ENCODE results near the gene COX8C.
"Not testable (repeated sequence)": the region's sequence is repeated elsewhere in the genome, so short reads cannot be mapped to it uniquely, and the experiment has no call there.

Gene COX8C

GRCh38 chr14:93379831-93380230, 32.8 kb downstream of the COX8C start:
- TF ChIP-seq CTCF (IDR thresholded peaks at IDR 0.05; ENCODE audit: low read depth, low read length): no peak
- no peak for DNase-seq (ENCODE audit: extremely low read depth, low read depth)

GRCh38 chr14:93381644-93382043, 34.7 kb downstream of the COX8C start:
- no peak; the same call in 1 of the 2 replicates for TF ChIP-seq CTCF (IDR thresholded peaks at IDR 0.05; ENCODE audit: low read depth, low read length)
- no peak for DNase-seq (ENCODE audit: extremely low read depth, low read depth)

- DNase-seq (ENCODE audit: extremely low read depth, low read depth): not testable (repeated sequence)
These were observed 37.3 kb downstream of the COX8C start for GRCh38 chr14:93384256-93384655.

GRCh38 chr14:93395231-93395630, 48.2 kb downstream of the COX8C start:
- no peak for TF ChIP-seq CTCF (IDR thresholded peaks at IDR 0.05; ENCODE audit: low read depth, low read length)
- DNase-seq (ENCODE audit: extremely low read depth, low read depth): no peak

- TF ChIP-seq CTCF (IDR thresholded peaks at IDR 0.05; ENCODE audit: low read depth, low read length): no peak
- no peak for DNase-seq (ENCODE audit: extremely low read depth, low read depth)
These were observed 49.5 kb downstream of the COX8C start for GRCh38 chr14:93396456-93396855.
